HK-2 (cell line): ENCODE data around the gene DNAJC1.

Experiments used
- DNase-seq: peaks from one replicate; pipeline ENCODE4 v3.0.0-alpha.2; 2018; ENCODE audit not compliant: unreplicated experiment

Gene DNAJC1

DNA sequence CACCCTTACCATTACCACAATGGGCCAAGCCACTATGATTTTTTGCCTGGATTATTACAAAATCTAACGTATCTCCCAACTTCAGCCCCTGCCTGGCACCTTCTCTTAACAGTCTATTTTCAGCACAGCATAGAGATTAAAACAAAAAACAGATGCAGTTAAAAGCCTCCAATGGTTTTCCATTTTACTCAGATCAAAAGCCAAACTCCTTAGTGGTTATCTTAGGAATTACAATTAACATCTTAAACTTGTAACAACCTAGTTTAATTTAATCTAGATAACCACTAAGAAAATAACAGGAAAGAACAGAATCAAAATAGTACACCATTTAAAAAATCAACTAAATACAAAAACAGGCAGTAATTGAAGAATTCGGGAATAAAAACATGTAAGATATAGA lies 43.5 kb downstream of the DNAJC1 start:
- no peak for DNase-seq

DNA sequence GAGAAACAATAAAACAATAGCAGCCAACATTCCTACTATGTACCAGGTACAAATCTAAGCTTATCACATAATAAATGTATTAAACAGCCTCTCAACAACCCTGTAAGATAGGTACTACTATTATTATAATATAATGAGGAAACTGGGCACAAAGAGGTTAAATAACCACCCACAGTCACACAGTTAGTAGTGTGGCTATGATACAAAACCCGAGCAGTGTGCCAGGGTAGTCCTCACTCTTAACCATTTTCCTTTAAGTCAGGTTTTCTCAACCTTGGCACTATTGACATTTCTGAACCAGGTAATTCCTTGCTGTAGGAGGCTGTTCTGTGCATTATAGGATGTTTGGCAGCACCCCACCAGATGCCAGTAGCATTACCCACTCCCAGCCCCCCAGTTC lies 48.8 kb downstream of the DNAJC1 start:
- no peak for DNase-seq

DNA sequence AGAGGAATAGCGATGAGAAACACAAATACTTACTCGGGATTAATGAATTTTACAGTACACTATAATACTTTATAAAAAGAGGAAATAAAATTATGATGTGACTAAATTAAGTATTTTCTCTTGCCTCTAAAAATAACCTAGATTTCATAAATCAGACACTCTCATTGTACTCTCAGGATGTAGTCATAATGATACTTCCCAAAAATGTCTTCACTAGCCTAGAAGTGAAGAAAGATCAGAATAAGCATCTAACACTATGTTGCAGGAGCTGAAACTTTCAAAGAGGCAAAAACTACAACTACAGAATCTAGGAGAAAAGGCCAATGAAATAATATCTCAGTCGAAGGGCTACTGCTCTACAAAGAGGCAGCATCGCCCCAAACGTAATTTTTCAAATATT lies 49.4 kb downstream of the DNAJC1 start:
- DNase-seq, result no peak

DNA sequence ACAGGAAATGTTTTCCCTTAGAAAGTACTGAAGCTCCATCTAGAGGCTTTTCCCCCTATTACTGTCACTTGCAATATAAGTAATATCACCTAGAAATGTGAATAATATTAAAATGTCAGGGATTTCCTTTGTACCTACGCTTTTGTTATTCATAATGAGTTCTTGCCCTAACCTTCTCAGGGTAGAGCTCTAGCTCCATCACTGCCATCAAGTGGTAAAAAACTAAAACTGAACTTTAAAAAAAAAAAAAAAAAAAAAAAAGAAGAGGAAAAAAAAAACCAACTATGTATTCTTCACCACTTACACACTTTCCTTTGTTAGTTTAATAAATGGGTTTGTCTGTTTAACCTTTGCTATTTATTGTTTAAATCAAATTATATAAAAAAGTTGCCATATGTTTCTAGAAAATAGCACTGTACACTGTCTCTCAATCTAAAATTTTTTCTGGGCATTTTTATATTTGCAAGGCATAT lies 49.9 kb downstream of the DNAJC1 start:
- no peak for DNase-seq

DNA sequence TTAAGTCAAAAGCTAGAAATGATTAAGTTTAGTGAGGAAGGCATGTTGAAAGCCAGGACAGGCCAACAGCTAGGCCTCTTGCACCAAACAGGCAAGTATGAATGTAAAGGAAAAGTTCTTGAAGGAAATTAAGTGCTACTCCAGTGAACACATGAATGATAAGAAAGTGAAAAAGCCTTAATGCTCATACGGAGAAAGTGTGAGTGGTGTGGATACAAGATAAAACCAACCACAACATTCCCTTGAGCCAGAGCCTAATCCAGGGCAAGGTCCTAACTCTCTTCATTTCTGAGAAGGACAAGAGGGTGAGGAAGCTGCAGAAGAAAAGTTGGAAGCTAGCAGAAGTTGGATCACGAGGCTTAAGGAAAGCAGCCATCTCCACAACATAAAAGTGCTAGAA lies 53.0 kb downstream of the DNAJC1 start:
- no peak for DNase-seq

DNA sequence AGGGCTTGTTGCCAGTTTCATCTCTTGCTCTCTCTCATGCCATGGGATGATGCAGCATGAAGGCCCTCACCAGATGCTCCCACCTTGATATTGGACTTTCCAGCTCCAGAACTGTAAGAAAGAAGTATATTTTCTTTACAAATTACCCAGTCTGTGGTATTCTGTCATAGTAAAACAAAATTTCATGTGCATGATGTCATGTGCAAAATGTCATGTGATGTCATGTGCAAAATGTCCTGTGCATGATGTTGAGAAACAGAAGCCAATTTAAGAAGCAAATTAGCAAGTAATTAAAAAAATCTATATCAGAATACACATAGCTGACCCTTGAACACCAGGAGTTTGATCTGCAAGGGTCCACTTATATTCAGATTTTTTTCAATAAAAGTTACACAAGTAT lies 56.6 kb downstream of the DNAJC1 start:
- DNase-seq, result no peak

DNA sequence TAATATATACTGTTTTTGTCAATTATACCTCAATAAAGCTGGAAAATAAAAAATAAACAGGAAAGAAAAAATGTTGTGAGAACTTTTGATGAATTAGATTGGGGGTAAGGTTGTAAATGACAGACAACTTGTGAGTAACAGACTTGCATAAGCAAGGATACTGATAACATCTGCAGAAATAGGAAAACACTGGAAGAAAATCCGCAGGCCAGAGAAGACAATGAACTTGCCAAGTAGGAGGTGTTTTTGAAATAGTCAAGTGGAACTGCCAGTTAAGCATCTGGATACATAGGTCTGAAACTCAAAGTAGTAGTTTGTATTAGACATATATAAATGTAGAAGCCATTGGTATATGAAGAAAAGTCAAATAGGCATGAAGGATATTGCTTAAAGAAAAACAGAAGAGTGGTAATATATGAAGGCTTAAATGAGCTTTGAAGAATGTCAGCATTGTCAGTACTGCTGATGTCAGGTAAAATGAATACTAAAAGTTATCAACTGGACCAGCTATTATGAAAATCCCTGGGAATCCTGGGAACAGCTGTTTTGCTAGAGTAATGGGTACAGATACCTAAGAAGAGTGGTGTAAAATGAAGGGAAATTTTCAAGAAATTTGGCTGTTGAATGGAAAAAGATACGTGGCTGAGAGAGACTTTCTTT lies 58.7 kb downstream of the DNAJC1 start:
- DNase-seq, result no peak

DNA sequence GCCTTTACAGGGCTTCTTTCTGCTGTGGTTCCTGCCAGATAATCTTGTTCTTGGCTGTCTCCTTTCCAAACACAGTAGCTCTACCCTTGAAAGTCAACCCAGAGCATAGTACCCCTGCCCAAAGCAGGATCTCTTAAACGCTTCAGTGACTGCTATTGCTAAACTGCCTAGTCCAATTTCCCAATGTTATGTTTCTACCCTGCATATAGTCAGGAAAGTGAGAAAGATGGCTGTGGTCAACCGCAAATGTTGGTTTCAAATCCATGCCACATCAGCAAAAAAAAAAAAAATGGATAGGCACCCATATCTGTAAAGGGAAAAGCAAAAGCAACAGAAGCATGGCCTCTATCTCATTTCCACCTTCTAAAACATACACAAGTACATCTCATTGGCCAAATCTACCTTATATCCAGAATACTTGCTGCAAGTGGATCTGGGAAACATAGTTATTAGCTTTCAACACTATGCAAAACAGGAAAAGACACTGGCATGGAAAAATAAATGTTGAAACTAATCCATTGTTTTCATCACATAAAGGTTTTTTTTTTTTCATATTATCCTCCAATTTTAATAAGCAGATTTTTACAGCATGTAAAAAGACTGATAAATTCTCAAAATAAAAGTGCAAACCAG lies 59.8 kb downstream of the DNAJC1 start:
- no peak for DNase-seq

DNA sequence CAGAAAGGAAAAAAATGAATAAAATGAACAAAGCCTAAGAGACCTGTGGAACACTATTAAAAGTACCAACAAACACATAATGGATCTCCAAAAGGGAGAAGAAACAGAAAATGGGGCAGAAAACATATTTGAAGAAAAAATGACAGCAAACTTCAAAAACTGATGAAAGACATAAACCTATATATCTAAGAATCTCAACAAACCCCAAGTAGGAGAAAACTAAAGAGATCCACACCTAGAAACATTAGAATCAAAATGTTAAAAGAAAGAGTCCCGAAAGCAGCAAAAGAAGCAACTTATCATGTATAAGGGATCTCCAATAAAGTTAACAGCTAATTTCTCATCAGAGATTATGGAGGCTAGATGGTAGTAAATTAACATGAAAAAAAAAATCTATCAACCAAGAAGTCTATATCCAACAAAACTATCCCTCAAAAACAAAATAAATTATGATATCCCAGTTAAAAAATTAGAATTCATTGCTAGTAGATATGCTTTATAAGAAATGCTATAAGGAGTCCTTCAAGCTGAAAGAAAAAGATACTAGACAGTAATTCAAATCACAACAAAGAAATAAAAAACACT lies 68.0 kb downstream of the DNAJC1 start:
- DNase-seq, result no peak

DNA sequence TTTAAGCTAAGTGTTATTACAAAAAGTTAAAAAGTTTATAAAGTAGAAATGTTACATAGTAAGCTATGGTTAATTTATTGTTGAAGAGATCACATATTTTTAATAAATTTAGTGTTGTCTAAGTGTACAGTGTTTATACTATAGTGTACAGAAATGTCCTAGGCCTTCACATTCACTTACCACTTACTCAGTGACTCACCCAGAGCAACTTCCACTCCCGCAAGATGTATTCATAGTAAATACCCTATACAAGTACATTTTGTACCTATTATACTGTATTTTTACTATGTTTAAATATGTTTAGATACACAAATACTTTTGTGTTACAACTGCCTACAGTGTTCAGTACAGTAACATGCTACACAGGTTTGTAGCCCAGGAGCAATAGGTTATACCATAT lies 69.2 kb downstream of the DNAJC1 start:
- no peak for DNase-seq

DNA sequence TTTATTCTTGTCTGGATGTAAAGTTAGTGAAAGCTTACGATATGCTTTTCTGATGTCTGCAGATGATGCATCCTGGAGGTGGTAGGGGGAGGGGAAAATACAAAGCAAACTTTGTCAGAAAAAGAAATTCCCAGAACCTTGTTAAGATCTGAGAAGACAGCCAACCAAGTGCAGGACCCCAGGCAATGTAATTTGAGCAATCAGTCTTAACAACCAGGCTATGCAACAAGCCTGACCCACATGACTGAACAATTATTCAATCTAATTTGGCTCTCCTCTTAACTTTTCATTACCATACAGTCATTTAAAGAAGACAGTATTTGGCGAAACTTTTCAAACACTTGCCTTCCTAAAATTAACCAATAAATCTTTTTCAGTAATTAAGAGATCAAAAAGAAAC lies 74.5 kb downstream of the DNAJC1 start:
- no peak for DNase-seq

DNA sequence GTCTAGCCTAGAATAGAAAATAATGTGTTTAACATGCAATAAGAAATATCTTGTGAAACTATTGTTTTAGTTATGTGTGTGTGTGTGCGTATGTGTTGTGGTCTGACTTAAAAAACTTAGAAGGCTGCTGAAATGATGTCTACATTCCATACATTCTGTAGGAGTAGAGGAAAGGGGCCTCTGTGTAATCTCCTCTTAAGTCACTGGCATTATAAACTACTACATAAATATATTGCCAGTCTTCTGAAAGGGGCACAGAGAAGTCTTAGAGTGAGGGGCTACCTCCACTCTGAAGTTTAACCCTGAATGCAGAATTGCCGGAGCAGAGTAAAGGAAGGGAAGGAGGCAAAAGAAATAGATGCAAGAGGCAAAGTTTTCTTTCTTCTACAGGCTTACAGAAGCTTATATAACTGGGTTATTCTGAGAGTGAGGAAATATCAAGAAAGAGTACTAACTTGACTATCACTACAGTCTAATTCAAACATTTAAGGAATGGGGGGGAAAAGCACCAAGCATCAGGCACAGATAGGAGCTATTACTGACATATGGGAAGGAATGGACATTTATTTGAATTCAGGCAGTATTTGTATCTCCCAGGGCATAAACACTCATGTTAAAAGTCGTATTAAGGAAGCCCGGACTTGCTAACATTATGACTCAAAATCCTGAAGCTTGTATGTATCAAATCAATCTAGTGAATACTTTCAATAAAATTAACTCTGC lies 75.7 kb downstream of the DNAJC1 start:
- DNase-seq, result no peak

DNA sequence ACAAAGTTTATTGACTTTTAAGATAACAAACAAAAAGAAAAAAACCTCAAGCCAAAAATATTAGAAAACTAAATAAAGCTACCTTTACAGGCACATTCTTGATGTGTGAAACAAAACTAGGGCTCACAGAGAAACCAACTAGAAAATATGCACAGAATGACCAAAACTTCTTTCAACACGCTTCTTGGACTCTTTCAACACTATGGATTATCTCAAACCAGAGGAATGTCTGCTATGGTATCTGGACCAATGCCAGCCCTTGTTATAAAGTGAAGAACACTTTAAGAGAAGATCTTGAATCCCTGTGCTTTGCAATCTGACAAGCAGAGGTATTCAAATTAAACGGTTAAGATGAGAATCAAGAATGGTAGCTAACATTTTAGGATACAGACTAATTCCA lies 76.6 kb downstream of the DNAJC1 start:
- peak; percentile 11 for DNase-seq

DNA sequence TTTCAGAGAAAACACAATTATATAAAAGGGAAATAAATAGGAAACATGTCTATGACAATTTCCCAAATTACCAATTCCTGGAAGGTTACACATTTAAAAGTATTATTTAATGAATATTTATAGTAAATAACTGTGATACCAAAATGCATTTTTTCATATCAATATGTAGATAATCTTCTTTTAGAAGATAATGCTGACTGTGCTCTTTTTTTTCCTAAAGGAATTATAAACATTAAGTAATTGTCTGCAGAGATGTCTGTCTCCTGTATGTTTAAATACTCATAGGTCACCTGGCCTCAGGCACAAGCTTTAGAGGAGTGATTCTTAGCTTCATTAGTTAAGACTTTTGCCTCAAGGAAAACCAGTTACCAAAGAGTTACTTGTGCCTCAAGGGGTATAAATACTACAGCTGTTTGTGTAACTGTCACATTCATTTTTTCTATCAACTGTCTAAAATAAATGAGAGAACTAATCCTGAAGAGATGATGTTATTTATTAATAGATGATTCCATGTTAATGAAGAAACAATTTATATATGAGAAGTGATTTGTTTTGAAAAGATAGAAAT lies 77.1 kb downstream of the DNAJC1 start:
- DNase-seq, result no peak

DNA sequence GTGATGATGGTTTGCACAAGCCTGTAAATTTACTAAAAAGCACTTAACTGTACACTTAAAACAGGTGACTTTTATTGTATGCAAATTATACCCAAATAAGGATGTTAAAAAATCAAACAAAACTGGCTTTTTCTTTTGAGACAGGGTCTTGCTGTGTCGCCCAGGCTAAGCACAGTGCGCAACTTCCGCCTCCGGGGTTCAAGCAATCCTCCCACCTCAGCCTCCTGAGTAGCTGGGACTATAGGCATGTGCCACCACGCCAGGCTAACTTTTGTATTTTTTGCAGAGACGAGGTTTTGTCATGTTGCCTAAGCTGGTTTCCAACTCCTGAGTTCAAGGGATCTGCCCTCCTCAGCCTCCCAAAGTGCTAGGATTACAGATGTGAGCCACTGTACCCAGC lies 77.7 kb downstream of the DNAJC1 start:
- no peak for DNase-seq

DNA sequence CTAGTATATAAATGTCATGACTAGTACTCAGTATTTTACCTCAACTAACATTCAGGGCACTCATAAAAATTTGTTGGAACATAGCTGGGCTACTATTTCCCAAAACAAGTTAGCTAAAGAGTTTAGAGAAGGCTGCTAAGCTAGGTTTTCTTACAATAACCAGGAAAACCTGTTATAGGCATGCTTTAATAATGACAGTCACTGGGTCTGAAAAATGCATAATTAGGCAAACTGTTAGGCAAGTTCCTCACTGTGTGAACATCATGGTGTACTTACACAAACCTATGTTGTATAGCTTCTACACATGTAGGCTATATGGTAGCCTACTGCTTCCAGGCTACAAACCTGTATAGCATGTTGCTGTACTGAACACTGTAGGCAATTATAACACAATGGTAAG lies 79.0 kb downstream of the DNAJC1 start:
- no peak for DNase-seq

DNA sequence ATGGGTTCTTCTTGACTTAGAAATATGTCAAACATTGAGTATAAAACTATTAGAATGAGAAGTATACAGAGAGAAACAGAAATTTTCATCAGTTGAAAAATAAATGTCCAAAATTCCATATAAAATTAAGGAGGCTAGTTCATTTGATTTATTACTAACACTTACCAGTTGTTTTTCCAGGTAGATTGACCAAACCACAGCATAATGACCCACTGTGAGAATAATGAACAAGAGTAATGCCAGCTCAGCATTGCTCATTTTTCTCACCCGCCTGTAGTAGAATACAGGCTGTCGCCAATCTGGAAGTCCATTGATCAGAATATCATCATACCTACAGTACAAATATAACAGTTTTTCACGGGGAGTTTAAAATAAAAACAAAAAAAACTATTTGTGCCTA lies 82.9 kb downstream of the DNAJC1 start:
- DNase-seq, result no peak

DNA sequence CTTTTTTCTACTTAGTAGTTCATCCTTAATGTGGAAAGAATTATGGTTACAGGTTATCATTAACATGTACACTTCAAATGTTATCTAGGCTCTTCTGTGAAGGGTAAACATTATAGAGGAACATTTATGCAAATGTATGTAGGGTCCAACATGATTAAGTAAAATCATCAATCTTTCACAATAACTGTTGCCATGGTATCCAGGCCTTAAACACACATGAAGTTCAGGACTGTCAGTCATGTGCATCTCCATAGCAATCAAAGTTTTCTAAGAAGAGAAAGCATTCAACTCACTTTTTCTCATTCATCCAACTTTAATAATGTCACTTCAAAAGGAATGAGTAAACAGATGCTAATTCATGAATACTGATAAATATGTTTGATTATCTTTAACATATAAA lies 83.6 kb downstream of the DNAJC1 start:
- DNase-seq, result no peak

DNA sequence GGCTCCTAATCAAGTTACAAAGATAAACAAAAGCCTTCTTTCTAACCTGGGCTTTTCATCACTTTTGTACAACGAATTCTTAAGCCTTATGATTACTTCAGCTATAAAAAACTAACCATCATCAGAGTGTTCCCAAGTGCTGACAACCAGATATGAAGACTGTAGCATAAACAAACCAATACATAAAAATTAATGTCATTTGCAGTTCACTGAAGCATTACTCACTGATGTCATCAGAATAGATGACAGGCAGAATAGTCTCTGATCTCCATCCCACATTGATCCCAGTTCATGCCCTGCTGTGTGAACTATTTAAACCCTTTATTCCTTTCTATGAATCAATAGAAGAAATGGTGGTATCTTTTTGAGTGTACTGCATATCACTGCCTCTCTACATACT lies 84.4 kb downstream of the DNAJC1 start:
- DNase-seq, result no peak

DNA sequence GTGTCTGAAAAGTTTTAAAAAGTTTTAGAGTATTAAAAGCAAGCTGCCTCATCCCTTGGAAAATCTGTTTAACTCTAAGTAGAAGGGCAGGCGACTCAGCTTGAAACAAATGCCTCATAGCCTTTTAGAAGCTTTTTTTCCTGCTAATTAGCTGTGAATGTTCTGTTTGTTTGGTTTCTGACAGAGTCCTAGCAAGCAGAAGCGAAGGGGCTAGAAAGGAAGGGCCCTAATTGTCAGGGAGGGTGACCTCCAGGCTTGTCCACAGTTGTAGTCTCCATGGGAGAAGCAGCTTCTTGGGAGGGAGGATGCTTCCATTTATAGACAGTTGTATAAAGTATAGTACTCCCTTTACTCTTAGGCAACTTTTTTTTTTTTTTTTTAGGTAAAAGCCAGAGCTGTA lies 90.9 kb downstream of the DNAJC1 start:
- DNase-seq, result no peak

DNA sequence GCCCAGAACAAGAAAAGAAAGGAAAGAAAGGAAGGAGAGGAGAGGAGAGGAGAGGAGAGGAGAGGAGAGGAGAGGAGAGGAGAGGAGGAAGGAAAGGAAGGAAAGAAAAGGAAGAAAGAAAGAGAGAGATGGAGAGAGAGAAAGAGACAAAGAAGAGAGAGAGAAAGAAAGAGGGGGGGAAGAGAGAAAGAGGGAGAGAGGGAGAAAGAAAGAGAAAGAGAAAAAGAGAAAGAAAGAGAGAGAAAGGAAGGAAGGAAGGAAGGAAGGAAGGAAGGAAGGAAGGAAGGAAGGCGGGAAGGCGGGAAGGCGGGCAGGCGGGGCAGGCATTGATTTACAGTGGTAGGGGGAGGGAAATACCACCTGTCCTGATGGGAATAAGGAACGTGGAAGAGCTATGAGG lies 92.7 kb downstream of the DNAJC1 start:
- no peak for DNase-seq

DNA sequence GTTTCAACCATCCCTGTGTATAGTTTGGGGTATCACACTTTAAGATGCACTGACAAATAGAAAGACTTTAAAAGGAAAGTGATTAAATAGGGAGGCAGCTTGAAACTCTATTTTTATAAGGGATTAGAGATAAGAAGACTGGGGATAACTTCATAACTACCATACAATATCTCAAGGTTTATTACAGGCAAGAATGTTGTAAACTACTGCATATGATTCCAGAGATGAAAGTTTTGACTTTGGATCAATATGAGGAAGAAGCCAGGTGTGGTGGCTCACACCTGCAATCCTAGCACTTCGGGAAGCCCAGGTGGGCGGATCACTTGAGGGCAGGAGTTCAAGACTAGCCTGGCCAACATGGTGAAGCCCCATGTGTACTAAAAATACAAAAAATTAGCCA lies 96.1 kb downstream of the DNAJC1 start:
- DNase-seq, result no peak

DNA sequence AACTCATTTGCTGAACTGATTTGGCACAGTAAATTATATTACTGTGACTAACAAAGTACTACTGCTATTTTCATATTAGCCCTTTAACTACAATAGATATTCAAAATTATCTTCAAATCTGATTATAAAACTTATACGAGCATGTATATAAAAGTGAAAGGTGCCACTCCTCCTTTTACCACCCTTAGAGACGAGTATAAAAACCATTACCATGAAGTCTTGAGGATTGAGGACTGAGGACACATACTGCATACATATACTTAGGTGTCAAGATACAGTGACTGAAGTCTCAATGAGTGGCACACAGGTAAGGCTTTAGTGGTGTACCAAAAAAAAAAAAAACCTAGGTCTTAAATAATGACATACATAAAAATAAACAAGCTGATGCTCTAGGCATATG lies 98.6 kb downstream of the DNAJC1 start:
- DNase-seq, result no peak
